Upper lobe of left lung (tissue), 6 donors: ENCODE data around the gene FNTB. TPM values are rescaled to one million over a fixed set of nuclear protein-coding genes. Genes with fewer than 3 reads are reported as not detected.

Source experiments
- ATAC-seq, 2 donors: fragments of 200-7000 bp; cut with Tn5 transposase; one replicate each; pipeline ENCODE4 v1.9.1; 2022; ENCODE audit warnings: mild to moderate bottlenecking in 2 of 2, moderate library complexity in 2 of 2; ENCODE audit not compliant: low FRiP score in 2 of 2
- DNase-seq, 2 donors: peaks; one replicate each; pipeline ENCODE4 v3.0.0-alpha.2; 2019 to 2020
- H3K27ac ChIP-seq, 4 donors: fragments of 200-600 bp; sonication (generic); one replicate each; pipeline ENCODE4 v1.5.1; 2016 to 2019
- H3K27me3 ChIP-seq, 4 donors: fragments of 200-600 bp; sonication (generic); one replicate each; pipeline ENCODE4 v1.5.1; 2017 to 2019
- H3K36me3 ChIP-seq, 4 donors: fragments of 200-600 bp; sonication (generic); one replicate each; pipeline ENCODE4 v1.5.1; 2016 to 2019
- H3K4me1 ChIP-seq, 4 donors: fragments of 200-600 bp; sonication (generic); one replicate each; pipeline ENCODE4 v1.5.1; 2018 to 2019
- H3K4me3 ChIP-seq, 4 donors: fragments of 200-600 bp; sonication (generic); one replicate each; pipeline ENCODE4 v1.5.1; 2017 to 2019; ENCODE audit warnings: mild to moderate bottlenecking in 2 of 4, moderate library complexity in 1 of 4
- H3K9me3 ChIP-seq, 4 donors: fragments of 200-600 bp; sonication (generic); one replicate each; pipeline ENCODE4 v1.5.1; 2018 to 2019
- EP300 ChIP-seq, 4 donors: sonication (generic); formaldehyde crosslinking; IDR thresholded peaks; one replicate each; pipeline ENCODE4 v1.5.1; 2017; ENCODE audit warnings: antibody characterized with exemption in 4 of 4, control low read depth in 2 of 4
- POLR2A ChIP-seq, 4 donors: fragments of 450-650 bp; IDR thresholded peaks; one replicate each; pipeline ENCODE4 v1.5.1; 2016 to 2017; ENCODE audit warnings: antibody characterized with exemption in 4 of 4, mild to moderate bottlenecking in 2 of 4
- POLR2AphosphoS5 ChIP-seq, 2 donors: sonication (generic); formaldehyde crosslinking; IDR thresholded peaks; one replicate each; pipeline ENCODE4 v1.5.1; 2017; ENCODE audit warnings: antibody characterized with exemption in 2 of 2
- WGBS, 2 donors: methylation state at CpG; one replicate each; pipeline ENCODE4 v1.1.5; 2017 to 2018; 5-methylcytosine and 5-hydroxymethylcytosine counted together
- total RNA-seq, 6 donors: library from RNA; depleted of rRNA in 4 of 6; stranded (reverse); fragments of >200 nt in 4 of 6; gene quantifications; one replicate each; pipeline versions ENCODE4 v1.1.0 to v1.2.1, GENCODE V29; 2016 to 2021
- TF ChIP-seq, protein P1 (sequence below), 6 experiments: fragments of 450-650 bp in 4 of 6; fragments of 200-600 bp in 2 of 6; sonication (generic) in 2 of 6; IDR thresholded peaks; one replicate each; pipeline ENCODE4 v1.5.1; 2016 to 2019; ENCODE audit warnings: antibody characterized with exemption in 6 of 6
- donor health status: DM: no; HTN: no; CAD: no; lungs with moderate emphysema.
- donor health status: DM: no; HTN: yes; CAD: no; lungs with severe emphysema.

FNTB gene
- total RNA-seq, 6 donors from 2014 or later, result 9.5 to 30.1 (median 16.0) TPM

DNA sequence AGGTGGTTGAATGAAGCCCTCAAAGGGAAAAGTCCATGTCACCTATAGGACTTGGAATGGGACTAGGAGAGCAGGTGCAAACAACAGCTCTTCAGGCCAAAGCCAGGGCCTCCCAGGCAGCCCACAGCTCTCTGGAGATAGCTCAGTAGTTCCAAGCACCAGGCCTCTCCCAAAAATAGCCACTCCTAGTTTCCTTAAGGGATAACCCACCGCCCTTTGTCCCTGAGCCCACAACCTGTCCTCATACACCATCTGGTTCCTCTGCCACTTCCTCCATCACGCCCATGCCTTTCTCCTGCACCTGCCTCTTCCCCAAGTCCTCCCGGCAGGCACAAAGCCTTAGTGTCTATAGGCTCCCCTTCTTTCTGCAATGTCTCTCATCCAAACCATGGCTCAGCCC lies 16.7 kb upstream of the FNTB start:
- DNase-seq (no peak), ATAC-seq (no peak)
- Histone ChIP-seq H3K27ac (no peak overlapping the region), H3K9me3 (no peaks in the 10 kb centered on the region), H3K36me3 (no peaks in the 10 kb centered on the region), H3K27me3 (no peaks in the 10 kb centered on the region), H3K4me1 (peaks cover 9 to 26% (median 18%) of the 10 kb centered on the region in 4 donors), H3K4me3 (no peak overlapping the region)
- TF ChIP-seq, protein P1, sequence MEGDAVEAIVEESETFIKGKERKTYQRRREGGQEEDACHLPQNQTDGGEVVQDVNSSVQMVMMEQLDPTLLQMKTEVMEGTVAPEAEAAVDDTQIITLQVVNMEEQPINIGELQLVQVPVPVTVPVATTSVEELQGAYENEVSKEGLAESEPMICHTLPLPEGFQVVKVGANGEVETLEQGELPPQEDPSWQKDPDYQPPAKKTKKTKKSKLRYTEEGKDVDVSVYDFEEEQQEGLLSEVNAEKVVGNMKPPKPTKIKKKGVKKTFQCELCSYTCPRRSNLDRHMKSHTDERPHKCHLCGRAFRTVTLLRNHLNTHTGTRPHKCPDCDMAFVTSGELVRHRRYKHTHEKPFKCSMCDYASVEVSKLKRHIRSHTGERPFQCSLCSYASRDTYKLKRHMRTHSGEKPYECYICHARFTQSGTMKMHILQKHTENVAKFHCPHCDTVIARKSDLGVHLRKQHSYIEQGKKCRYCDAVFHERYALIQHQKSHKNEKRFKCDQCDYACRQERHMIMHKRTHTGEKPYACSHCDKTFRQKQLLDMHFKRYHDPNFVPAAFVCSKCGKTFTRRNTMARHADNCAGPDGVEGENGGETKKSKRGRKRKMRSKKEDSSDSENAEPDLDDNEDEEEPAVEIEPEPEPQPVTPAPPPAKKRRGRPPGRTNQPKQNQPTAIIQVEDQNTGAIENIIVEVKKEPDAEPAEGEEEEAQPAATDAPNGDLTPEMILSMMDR (IDR thresholded peaks at IDR 0.05), result no peak
- TF ChIP-seq POLR2AphosphoS5 (IDR thresholded peaks at IDR 0.05) (no peak), POLR2A (IDR thresholded peaks at IDR 0.05) (no peak), EP300 (IDR thresholded peaks at IDR 0.05) (no peak)
- WGBS, 2 donors, result 67 to 86% methylated on average over 3 of the region's 3 CpGs

- ATAC-seq (peak in 1 of 2 donors; percentile 15), DNase-seq (no peak)
- TF ChIP-seq POLR2A (IDR thresholded peaks at IDR 0.05), result no peak
- TF ChIP-seq, protein P1 (IDR thresholded peaks at IDR 0.05), result no peak
- no peak for TF ChIP-seq EP300 (IDR thresholded peaks at IDR 0.05)
- no peak for TF ChIP-seq POLR2AphosphoS5 (IDR thresholded peaks at IDR 0.05)
- peaks cover 9 to 26% (median 18%) of the 10 kb centered on the region in 4 donors for H3K4me1 ChIP-seq
- H3K4me3 ChIP-seq, result peak overlapping the region in 3 of 4 donors; percentile 70 to 85 (median 74)
- H3K27me3 ChIP-seq, result no peaks in the 10 kb centered on the region
- H3K36me3 ChIP-seq, result no peaks in the 10 kb centered on the region
- WGBS, 2 donors, result 65 to 69% methylated on average over 6 to 8 of the region's 8 CpGs
- H3K9me3 ChIP-seq, result no peaks in the 10 kb centered on the region
- peak overlapping the region in 1 of 4 donors; percentile 76 for H3K27ac ChIP-seq
Measured at GRCh38 chr14:64970776-64971477, 15.8 kb upstream of the FNTB start.

- DNase-seq (no peak), ATAC-seq (peak in 1 of 2 donors; percentile 5)
- 7 to 9% methylated on average over 9 to 23 of the region's 31 CpGs for whole genome bisulfite sequencing, 2 donors
- Histone ChIP-seq H3K27me3 (no peaks in the 10 kb centered on the region), H3K9me3 (no peaks in the 10 kb centered on the region), H3K4me1 (peaks cover 9 to 26% (median 17%) of the 10 kb centered on the region in 4 donors), H3K36me3 (no peaks in the 10 kb centered on the region), H3K4me3 (peak overlapping the region; percentile 58 to 85 (median 72)), H3K27ac (peak overlapping the region in 1 of 4 donors; percentile 76)
- TF ChIP-seq POLR2A (IDR thresholded peaks at IDR 0.05) (no peak), POLR2AphosphoS5 (IDR thresholded peaks at IDR 0.05) (no peak), EP300 (IDR thresholded peaks at IDR 0.05) (no peak)
Measured at GRCh38 chr14:64971491-64971942, 15.2 kb upstream of the FNTB start.

GRCh38 chr14:64971943-64972791 lies 14.5 kb upstream of the FNTB start, which contains the start of gene RAB15:
Gene RAB15 (minus strand): TSS chr14:64972336. CDS start chr14:64972076, 260 bp downstream.
- ATAC-seq (peak in 1 of 2 donors; percentile 86), DNase-seq (peak; percentile 24 to 91)
- H3K36me3 ChIP-seq, result no peaks in the 10 kb centered on the region
- H3K27me3 ChIP-seq, result no peaks in the 10 kb centered on the region
- H3K9me3 ChIP-seq, result no peaks in the 10 kb centered on the region
- TF ChIP-seq POLR2AphosphoS5 (IDR thresholded peaks at IDR 0.05), result no peak
- TF ChIP-seq, protein P1 (IDR thresholded peaks at IDR 0.05), result peak in 2 of 6 experiments; percentile 15 to 44
- H3K4me3 ChIP-seq, result peak within 1 kb of the TSS; percentile 70 to 85 (median 74)
- peaks cover 9 to 21% (median 16%) of the 10 kb centered on the region in 4 donors for H3K4me1 ChIP-seq
- H3K27ac ChIP-seq, result peak within 1 kb of the TSS in 2 of 4 donors; percentile 30 to 76
- 0 to 8% methylated on average over 8 to 9 of the region's 96 CpGs for WGBS, 2 donors

DNA sequence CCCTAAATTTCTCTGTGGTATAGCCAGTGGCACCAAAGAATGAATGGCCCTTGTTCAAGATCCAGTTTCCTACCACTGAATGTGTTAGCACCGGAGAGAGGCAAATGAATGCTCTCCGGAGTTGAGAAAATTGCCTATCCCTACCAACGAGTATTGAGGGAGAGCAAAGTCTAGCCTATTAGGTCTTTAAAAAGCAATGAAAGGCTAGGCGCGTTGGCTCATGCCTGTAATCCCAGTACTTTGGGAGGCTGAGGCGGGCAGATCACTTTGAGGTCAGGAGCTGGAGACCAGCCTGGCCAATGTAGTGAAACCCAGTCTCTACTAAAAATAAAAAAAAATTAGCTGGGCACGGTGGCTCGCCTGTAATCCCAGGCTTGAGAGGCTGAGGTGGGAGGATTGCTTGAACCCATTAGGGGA lies 13.7 kb upstream of the FNTB start:
- 86 to 89% methylated on average over 8 of the region's 8 CpGs for WGBS, 2 donors
- Histone ChIP-seq H3K4me1 (peaks cover 9 to 21% (median 16%) of the 10 kb centered on the region in 4 donors), H3K27ac (no peak overlapping the region), H3K4me3 (no peak overlapping the region), H3K9me3 (no peaks in the 10 kb centered on the region), H3K36me3 (no peaks in the 10 kb centered on the region), H3K27me3 (no peaks in the 10 kb centered on the region)
- DNase-seq, result no peak
- ATAC-seq, result no peak
- no peak for TF ChIP-seq POLR2A (IDR thresholded peaks at IDR 0.05)
